NCI-H1105 (cell line): ENCODE results near the gene FMO2.
"Not testable (repeated sequence)": the region's sequence is repeated elsewhere in the genome, so short reads cannot be mapped to it uniquely, and the experiment has no call there.

Source experiments
- DNase-seq: peaks from one replicate; lab custom pipeline; 2025; lab: John Stamatoyannopoulos, UW

Gene FMO2

DNA sequence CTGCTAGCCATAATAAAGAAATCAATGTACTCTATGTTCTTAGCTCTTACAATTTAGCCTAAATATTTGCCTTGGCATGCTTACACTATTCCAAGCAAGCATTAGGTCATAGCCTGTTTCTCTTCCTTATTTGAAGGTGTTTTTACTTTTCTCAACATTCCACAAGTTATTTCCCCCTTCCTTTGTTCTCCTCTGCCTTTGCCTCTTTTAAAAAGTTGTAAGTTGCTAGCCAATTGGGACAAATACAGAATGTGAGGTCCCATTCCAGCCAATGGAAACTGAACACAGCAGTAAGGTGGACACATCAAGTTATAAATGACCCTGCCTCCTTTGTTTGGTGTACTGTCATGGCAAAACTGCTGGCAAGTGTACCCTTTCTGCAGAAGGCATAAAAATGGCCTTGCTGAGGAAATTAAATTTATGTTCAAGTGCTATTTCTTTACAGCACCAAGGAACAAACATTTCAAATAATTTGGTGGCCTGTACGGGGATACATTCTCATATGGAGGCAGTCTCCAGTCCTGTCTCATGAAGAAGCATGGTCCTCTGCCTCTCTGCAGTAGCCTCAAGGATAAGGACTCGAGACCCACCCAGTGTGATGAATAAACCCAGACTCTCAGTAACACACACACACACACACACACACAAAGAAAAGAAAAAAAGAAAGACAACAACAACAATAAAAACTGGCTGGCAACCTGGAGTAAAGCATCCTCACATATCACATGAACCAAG, 34.4 kb downstream of the FMO2 start:
- no peak for DNase-seq

GRCh38 chr1:171220081-171220420, 35.0 kb downstream of the FMO2 start:
- no peak for DNase-seq

DNA sequence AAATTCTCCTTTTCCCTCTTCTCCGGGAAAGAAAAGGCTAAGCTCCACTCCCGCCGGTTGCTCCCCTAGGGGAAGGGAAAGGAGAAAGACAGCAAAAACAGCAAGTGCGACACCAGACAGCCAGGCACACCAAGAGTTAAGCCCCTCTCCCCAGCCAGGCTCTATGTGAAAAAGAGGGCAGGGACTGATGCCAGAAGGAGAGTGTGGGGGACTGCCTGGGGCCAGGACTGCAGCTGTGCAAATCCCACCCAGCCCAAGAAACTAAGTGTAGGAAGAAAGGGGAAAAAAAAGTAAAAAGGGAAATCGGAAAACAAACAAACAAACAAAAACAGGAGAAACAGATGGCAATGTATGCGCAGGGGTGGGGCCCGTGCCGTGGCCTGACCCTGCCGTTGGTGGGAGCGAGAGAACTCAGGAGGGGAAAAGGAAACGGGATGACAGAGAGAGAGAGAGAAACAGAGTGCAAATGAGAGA, 35.5 kb downstream of the FMO2 start:
- no peak for DNase-seq

- DNase-seq: no peak
Measured at GRCh38 chr1:171221665-171222591, 36.8 kb downstream of the FMO2 start.

DNA sequence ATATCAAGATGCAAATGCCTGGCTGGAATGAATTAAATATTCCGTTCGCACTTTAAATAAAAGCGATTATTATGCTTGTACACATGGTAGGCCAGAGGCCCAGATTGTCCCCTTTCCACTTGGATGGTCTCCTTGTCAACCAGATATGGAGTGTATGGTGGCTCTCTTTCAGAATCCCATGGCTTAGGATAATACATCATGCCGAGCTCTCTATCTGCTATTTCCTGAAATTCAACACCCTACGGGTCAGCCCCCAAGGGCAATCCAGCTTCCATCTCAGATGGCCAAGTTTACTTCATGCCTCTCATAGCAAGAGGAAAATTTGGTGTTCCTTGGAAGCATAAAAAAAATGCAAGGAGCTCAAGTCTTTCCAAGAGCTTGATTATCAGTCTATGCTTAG, 37.8 kb downstream of the FMO2 start:
- DNase-seq: no peak

GRCh38 chr1:171224257-171224656, 39.2 kb downstream of the FMO2 start:
- not testable (repeated sequence) for DNase-seq

GRCh38 chr1:171226747-171227370, 41.8 kb downstream of the FMO2 start:
- peak; percentile 69 for DNase-seq

DNA sequence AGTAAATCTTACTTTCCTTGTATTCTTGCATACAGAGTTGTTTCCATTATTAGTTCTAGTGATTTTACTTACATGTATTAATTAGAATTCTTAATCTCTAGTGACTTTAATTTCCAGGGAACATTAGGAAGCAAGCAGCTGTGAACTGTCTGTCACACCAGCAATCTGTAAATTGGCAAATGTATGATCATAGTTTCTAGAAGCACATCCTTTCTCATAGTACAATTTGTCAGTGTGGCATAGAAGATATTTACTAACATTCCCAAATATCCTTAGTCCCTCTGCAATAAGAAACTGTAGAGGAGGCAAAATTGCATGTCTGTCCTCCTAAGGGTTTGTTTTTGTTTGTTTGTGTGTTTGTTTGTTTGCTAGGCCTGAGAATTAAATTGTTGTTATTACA, 46.2 kb downstream of the FMO2 start:
- DNase-seq: no peak

- no peak for DNase-seq
Measured at GRCh38 chr1:171233183-171233582, 48.1 kb downstream of the FMO2 start.

DNA sequence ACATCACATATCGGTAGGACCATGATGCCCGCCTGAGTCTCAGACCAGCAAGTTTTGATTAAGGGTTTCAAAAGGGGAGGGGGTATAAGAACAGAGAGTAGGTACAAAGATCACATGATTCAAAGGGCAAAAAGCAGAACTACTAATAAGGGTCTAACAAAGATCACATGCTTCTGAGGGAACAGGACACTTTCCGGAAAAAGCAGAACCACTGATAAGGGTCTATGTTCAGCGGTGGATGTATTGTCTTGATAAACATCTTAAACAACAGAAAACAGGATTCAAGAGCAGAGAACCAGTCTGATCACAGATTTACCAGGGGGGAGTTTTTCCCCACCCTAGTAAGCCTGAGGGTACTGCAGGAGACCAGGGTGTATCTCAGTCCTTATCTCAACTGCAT, 51.1 kb downstream of the FMO2 start:
- DNase-seq: not testable (repeated sequence)

DNA sequence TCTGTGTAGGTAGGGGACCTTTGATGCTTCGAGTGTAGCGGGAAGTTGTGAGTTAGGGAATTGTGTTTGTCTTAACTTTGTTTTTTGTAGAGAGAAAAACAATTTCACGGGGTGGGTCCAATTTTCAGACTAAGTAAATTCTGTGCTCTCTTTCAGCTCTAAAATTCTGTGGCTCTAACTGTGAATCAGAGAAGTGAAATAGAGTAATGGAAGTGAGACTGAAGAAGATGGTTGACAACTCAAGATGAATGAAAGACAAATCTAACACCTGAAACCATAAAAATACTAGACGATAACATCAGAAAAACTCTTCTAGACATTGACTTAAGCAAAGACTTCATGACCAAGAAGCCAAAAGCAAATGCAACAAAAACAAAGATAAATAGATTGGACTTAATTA, 58.8 kb downstream of the FMO2 start:
- no peak for DNase-seq

DNA sequence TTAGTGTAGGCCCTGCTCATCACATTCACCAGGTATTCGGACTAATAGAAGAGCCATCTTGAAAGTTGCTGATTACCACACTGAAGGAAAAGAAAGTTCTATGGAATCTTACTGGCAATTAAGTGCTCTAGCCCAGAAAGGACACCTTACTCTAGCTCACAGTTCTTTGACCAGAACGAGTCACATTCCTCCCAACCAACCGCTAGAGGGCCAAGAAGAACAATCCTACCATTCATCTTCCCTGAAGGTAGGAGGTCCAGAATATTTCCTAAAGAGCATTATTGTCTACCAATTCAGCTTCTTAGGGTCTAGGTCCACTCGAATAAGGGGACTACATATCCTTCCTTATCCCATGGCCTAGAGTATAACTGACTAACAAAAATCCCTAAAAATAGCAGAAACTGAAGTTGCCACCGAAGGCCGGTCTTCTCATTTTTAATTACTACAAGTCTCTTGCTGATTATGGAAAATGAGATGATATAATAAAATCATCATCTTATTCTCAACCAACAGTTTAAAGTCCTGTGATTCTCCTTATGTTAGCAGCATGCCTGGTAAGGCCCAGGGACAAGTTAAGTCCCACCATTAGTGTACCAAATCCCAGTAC, 60.5 kb downstream of the FMO2 start:
- DNase-seq: no peak

DNA sequence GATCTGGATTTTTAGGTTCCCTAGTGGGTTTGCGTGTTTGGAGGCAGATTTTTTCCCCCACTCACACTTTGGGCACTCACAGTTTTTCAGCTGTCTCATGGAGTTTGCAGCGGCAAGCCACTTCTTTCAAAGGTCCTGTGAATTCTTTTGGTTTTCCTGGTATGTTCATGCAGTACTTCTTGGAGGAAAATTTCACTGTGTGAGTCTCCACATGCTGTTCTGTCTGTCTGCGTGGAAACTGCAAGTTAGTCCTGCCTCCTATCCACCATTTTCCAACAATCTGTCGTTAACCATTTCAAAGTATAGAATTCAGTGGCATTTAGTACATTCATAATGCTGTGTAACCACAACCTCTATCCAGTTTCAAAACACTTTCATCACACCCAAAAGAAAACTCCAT, 62.4 kb downstream of the FMO2 start:
- no peak for DNase-seq

GRCh38 chr1:171248302-171248701, 63.2 kb downstream of the FMO2 start, which contains the start of gene FMO1:
FMO1 (plus strand) TSS chr1:171248494; CDS start chr1:171258088, 9,594 bp downstream.
- no peak for DNase-seq

- no peak for DNase-seq
Measured at GRCh38 chr1:171248841-171249240, 63.7 kb downstream of the FMO2 start.

GRCh38 chr1:171250263-171250662, 65.2 kb downstream of the FMO2 start:
- no peak for DNase-seq

GRCh38 chr1:171251042-171251951, 66.2 kb downstream of the FMO2 start:
- peak; percentile 51 for DNase-seq

GRCh38 chr1:171251952-171252300, 66.8 kb downstream of the FMO2 start:
- no peak for DNase-seq

DNA sequence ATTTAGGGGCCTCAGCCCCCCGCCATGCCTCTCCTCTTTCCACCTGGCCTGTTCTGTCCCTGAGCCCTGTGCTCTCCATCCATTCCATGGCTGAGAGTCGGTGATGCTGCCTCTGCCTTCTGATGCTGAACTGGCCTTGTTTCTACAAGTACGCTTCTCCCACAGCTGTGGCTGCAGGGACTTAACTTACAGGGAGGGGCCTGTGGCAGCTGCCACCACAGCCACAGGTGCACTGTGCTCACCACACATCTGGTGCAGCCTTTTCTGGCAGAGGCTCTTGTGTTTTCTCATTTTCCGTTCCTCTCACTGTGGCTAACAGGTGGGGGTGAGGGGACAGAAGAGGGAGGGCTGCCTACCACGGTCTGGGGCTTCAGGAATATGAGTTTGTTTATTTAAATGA, 67.4 kb downstream of the FMO2 start:
- DNase-seq: peak; percentile 9

DNA sequence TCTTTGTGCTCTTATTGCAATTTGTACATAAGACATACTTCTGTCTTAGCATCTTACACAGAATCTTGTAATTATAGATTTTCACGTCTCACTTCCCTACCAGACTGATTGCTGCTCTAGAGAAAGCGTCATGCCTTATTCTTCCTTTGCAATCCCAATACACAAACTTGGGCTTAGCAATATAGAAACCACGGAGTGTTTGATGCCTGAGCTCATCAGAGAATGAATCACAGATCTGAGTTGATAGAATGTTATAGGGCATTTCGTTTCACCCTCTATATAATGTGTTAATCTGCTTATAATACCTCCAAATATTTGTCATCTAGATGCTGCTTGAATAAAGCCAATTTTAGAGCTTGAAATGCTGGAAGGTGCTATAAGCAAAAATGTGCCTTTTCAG, 69.8 kb downstream of the FMO2 start:
- DNase-seq: no peak

DNA sequence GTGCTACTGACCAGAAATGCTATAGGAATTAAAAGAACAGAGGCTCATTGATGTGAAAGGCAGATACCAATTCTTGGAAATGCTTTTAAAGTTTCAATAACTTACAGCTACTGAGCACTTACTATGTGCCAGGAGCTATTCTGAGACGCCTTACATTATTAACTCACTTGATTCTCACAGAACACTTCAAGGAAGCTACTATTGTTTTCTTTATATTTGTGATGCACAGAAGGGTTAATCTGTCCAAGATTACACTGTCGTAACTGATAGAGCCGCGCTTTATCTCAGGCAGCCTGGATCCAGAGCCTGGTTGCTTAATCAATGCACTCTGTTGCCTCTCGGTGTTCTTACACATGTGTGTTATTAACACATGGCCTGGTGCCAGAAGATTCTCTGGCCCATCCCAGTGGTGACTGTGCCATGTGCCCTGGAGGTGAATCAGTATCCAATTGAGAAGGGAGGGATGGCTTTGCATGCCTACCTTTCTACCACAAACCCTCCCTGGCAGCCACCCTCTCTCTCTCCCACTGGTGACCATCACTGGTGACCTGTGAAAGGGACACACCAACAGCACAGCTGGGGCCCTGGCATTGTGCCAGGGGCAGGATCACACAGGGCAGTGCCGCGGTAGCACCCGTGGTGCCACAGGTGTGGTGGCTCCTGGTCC, 72.0 kb downstream of the FMO2 start:
- DNase-seq: no peak
